Measurements from ENCODE around the gene KCNIP4. TPM values are rescaled to one million over a fixed set of nuclear protein-coding genes. Genes with fewer than 3 reads are reported as not detected.

Gene KCNIP4
- polyA plus RNA-seq, 3 donors = 0.09 to 0.25 TPM; not detected in 1

DNA sequence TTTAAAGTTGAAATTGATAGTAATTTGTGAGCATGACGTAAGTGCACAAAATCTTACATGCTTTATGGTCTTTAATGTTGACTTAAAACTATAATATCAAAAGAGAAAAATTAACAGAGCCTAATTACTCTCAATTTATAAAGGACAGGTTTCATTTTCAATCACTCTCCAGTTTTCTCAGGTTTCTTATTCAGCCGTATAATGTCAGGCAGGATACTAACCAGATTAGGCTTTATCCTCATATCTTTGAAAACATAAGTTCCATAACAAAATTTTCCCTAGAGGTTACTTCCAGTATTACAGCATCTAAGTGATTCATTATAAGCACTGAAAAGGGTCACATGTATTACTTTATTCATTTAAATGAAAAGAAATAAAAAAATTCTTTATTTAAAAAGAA lies 756.2 kb downstream of the KCNIP4 start:
- Histone ChIP-seq H3K27ac (ENCODE audit: low read depth in 1 of 2, low read length in 2 of 2) (no peak overlapping the region), H3K9me3 (replicated peaks in 1 of 2; ENCODE audit: control insufficient read depth in 1 of 2, insufficient read depth in 1 of 2, low read length in 2 of 2) (no peaks in the 10 kb centered on the region), H3K27me3 (ENCODE audit: control insufficient read depth in 2 of 2, insufficient read depth in 2 of 2, low read length in 2 of 2) (no peaks in the 10 kb centered on the region), H3K36me3 (replicated peaks in 1 of 2; ENCODE audit: control insufficient read depth in 1 of 2, insufficient read depth in 2 of 2, low read length in 2 of 2) (no peaks in the 10 kb centered on the region), H3K4me1 (ENCODE audit: control insufficient read depth in 1 of 2, insufficient read depth in 2 of 2, low read length in 2 of 2) (no peaks in the 10 kb centered on the region), H3K4me3 (replicated peaks in 1 of 3; ENCODE audit: low read depth in 2 of 3, low read length in 3 of 3) (no peak overlapping the region), H3K9ac (ENCODE audit: insufficient read depth, low read length, poor library complexity, severe bottlenecking) (no peak overlapping the region), H4K20me1 (ENCODE audit: insufficient read depth, low read length) (no peaks in the 10 kb centered on the region), H3K79me2 (ENCODE audit: insufficient read depth, low read length) (no peaks in the 10 kb centered on the region), H2AFZ (ENCODE audit: insufficient read depth, low read depth, low read length, poor library complexity, severe bottlenecking) (no peak overlapping the region), H3K4me2 (replicated peaks; ENCODE audit: extremely low read depth, low read length, poor library complexity, severe bottlenecking) (no peak overlapping the region)
- H3K4me3 Mint-ChIP-seq = no peak overlapping the region
- H3K4me1 Mint-ChIP-seq = no peaks in the 10 kb centered on the region
- H3K9me3 Mint-ChIP-seq = peaks cover 0 to 2% (median 2%) of the 10 kb centered on the region in 7 donors
- no peaks in the 10 kb centered on the region for H3K27me3 Mint-ChIP-seq (ENCODE audit: low read depth in 3 of 3)
- TF ChIP-seq, protein P1, sequence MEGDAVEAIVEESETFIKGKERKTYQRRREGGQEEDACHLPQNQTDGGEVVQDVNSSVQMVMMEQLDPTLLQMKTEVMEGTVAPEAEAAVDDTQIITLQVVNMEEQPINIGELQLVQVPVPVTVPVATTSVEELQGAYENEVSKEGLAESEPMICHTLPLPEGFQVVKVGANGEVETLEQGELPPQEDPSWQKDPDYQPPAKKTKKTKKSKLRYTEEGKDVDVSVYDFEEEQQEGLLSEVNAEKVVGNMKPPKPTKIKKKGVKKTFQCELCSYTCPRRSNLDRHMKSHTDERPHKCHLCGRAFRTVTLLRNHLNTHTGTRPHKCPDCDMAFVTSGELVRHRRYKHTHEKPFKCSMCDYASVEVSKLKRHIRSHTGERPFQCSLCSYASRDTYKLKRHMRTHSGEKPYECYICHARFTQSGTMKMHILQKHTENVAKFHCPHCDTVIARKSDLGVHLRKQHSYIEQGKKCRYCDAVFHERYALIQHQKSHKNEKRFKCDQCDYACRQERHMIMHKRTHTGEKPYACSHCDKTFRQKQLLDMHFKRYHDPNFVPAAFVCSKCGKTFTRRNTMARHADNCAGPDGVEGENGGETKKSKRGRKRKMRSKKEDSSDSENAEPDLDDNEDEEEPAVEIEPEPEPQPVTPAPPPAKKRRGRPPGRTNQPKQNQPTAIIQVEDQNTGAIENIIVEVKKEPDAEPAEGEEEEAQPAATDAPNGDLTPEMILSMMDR (IDR thresholded peaks at IDR 0.05) = no peak
- no peak overlapping the region for H3K27ac Mint-ChIP-seq
- intact Hi-C loops (cut with micrococcal nuclease) = no loop called here
- H3K36me3 Mint-ChIP-seq = no peaks in the 10 kb centered on the region
- DNase-seq = no peak
- no CpG with 5 or more reads among the region's 2 CpGs for WGBS (ENCODE audit: insufficient coverage)

DNA sequence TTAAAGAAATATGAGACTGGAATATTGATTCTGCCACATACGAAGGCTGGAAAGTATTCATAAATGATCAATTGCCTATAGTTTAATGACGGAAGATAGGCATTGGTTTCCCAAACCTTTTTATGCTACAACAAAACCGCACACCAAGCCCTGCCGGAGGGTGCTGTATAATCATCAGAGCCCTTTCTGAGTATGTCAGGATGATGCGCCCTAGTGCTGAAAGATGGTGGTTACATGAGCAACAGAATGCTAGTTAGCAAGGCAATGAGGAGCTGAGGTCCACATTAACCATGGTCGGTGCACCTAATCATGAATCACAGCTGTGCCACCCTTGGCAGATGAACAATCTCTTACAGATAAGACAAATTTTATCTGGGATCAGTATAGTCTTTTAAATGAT lies 757.3 kb downstream of the KCNIP4 start:
- Histone ChIP-seq H3K9ac (ENCODE audit: insufficient read depth, low read length, poor library complexity, severe bottlenecking) (no peak overlapping the region), H3K27me3 (ENCODE audit: control insufficient read depth in 2 of 2, insufficient read depth in 2 of 2, low read length in 2 of 2) (no peaks in the 10 kb centered on the region), H3K79me2 (ENCODE audit: insufficient read depth, low read length) (no peaks in the 10 kb centered on the region), H3K9me3 (replicated peaks in 1 of 2; ENCODE audit: control insufficient read depth in 1 of 2, insufficient read depth in 1 of 2, low read length in 2 of 2) (no peaks in the 10 kb centered on the region), H3K4me3 (replicated peaks in 1 of 3; ENCODE audit: low read depth in 2 of 3, low read length in 3 of 3) (no peak overlapping the region), H3K27ac (ENCODE audit: low read depth in 1 of 2, low read length in 2 of 2) (no peak overlapping the region), H2AFZ (ENCODE audit: insufficient read depth, low read depth, low read length, poor library complexity, severe bottlenecking) (no peak overlapping the region), H3K4me1 (ENCODE audit: control insufficient read depth in 1 of 2, insufficient read depth in 2 of 2, low read length in 2 of 2) (no peaks in the 10 kb centered on the region), H3K4me2 (replicated peaks; ENCODE audit: extremely low read depth, low read length, poor library complexity, severe bottlenecking) (no peak overlapping the region), H3K36me3 (replicated peaks in 1 of 2; ENCODE audit: control insufficient read depth in 1 of 2, insufficient read depth in 2 of 2, low read length in 2 of 2) (no peaks in the 10 kb centered on the region), H4K20me1 (ENCODE audit: insufficient read depth, low read length) (no peaks in the 10 kb centered on the region)
- WGBS (ENCODE audit: insufficient coverage) = 83% methylated on average over 1 of the region's 6 CpGs
- Mint-ChIP-seq H3K27ac (no peak overlapping the region), H3K4me1 (no peaks in the 10 kb centered on the region), H3K27me3 (ENCODE audit: low read depth in 3 of 3) (no peaks in the 10 kb centered on the region), H3K9me3 (peaks cover 0 to 2% (median 2%) of the 10 kb centered on the region in 7 donors), H3K4me3 (no peak overlapping the region), H3K36me3 (no peaks in the 10 kb centered on the region)
- TF ChIP-seq, protein P1 (IDR thresholded peaks at IDR 0.05) = no peak
- intact Hi-C loops (cut with micrococcal nuclease) = no loop called here
- no peak for DNase-seq

Measured in CD14-positive monocyte (primary cell).